Tibial nerve (tissue), 4 donors: ENCODE measurements around the gene ZNF217.

Source experiments
- EP300 ChIP-seq, 2 donors: sonication (generic); formaldehyde crosslinking; IDR thresholded peaks; one replicate each; pipeline ENCODE4 v1.6.1; 2017; ENCODE audit warnings: antibody characterized with exemption in 2 of 2, mild to moderate bottlenecking in 1 of 2
- POLR2A ChIP-seq, 2 donors: fragments of 450-650 bp; IDR thresholded peaks; one replicate each; pipeline ENCODE4 v1.6.1; 2017; ENCODE audit warnings: antibody characterized with exemption in 2 of 2, mild to moderate bottlenecking in 2 of 2, moderate library complexity in 2 of 2
- TF ChIP-seq, protein P1 (sequence below), 5 experiments: fragments of 200-600 bp in 3 of 5; fragments of 450-650 bp in 2 of 5; sonication (generic) in 3 of 5; IDR thresholded peaks; one replicate each; pipeline ENCODE4 v1.5.1; 2016 to 2019; ENCODE audit warnings: antibody characterized with exemption in 5 of 5, mild to moderate bottlenecking in 3 of 5, moderate library complexity in 2 of 5

- TF ChIP-seq POLR2A (IDR thresholded peaks at IDR 0.05) (no peak), EP300 (IDR thresholded peaks at IDR 0.05) (no peak)
- TF ChIP-seq, protein P1, sequence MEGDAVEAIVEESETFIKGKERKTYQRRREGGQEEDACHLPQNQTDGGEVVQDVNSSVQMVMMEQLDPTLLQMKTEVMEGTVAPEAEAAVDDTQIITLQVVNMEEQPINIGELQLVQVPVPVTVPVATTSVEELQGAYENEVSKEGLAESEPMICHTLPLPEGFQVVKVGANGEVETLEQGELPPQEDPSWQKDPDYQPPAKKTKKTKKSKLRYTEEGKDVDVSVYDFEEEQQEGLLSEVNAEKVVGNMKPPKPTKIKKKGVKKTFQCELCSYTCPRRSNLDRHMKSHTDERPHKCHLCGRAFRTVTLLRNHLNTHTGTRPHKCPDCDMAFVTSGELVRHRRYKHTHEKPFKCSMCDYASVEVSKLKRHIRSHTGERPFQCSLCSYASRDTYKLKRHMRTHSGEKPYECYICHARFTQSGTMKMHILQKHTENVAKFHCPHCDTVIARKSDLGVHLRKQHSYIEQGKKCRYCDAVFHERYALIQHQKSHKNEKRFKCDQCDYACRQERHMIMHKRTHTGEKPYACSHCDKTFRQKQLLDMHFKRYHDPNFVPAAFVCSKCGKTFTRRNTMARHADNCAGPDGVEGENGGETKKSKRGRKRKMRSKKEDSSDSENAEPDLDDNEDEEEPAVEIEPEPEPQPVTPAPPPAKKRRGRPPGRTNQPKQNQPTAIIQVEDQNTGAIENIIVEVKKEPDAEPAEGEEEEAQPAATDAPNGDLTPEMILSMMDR (IDR thresholded peaks at IDR 0.05) = no peak
Observed at GRCh38 chr20:53530440-53530839, 63.2 kb downstream of the ZNF217 start.
